ENCODE results near the gene RAB22A.
"Not testable (repeated sequence)": the region's sequence is repeated elsewhere in the genome, so short reads cannot be mapped to it uniquely, and the experiment has no call there.

Gene RAB22A

DNA sequence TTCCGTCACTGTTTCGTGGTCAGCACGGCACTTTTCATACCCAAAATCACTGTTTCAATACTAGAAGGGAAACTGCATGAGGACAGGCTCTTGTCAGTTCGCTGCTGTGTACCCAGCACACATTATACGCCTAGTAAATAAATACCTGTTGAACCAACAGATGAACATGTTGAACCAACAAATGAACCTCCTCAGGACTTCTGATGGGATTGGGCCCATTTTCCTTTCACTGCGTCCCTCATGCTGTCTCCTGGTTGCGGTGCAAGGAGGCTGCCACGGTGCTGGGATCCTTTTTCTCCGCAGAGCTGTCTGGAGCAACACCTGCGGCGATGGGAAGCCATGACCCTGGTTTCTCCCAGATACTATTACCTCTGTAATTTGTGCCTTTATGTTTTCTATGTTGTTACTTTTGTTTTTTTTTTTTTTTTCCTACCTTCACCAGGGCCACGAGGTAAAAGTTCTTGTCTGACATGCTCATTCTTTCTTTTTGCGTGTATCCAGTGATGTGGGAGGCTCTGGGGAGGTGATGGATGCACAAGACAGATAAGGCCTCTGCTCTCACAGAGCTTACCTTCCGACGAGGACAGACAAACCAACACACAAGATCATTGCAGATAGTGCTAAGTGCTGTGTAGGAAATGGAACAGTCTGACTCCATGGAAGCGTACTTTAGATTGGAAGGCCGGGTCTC lies 80.6 kb downstream of the RAB22A start:
- DNase-seq = no peak

DNA sequence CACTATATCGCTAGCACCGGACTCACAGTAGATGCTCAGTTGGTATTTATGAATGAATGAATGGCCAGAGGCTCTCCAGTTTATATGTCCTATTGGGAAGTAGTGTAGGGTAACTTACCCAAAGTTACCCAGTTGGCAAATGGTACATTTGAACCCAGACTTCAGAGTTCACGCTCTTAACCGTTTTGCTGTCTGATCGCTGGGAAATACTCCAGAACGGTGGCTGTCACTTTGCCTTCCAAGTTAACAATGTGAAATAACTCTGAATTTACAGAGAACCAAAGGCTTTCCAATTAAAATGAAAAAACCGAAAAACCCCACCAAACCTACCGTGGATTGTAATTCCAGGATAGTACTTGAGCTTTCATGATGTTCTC lies 81.1 kb downstream of the RAB22A start:
- no peak for DNase-seq

DNA sequence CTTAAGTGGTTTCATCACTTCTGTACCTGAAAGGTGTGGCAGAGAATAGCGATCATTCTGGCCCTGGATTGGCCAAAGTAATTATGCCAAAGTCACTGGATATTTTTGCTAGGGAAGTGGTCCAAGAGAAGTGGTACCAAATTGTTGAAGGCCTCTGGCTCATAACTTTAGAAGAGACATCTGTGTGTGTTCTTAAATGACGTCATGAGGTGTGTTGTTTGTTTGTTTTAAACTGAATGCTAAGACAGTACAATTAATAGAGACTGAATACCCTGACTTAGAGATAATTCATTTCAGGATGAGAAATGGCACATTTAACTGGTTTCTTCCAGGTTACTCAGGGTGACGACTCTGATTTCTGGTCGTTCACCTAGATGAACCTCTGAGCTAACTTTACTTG lies 82.8 kb downstream of the RAB22A start:
- no peak for DNase-seq

DNA sequence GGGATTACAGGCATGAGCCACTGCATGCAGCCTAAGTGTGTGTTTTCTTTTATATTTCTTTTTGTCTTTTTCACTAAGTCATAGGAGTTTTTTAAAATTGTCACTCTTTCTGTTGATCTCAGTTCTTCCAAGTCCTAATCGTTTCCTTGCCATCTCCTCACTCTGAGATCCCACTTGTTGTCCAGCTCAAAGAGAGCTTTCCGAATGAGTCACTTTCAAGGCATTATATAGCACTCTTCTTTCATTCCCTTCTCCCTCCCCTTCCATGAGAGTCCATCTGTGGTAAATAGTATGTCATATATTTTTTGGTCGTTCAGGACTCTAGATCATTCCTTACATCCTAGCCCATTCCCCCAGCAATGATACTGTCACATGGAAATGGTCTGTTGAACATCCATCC lies 83.8 kb downstream of the RAB22A start:
- no peak for DNase-seq

DNA sequence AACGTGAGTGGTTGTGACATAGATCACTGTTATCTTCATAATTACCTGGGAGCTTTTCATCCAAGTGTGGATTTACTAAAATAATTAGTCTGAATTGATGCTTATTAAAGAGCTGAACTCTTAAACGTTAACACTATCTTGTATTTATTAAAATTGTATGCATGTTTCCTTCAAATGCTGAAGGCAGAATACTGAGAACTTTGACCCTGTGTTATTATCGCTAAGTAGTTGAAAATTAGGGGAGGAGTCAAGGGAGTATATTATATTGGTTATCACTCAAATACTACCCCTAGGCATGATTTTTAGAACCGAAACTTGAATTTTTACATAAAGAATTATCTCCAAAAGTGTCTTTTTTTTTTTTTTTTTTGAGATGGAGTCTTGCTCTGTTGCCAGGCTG lies 85.3 kb downstream of the RAB22A start:
- no peak for DNase-seq

DNA sequence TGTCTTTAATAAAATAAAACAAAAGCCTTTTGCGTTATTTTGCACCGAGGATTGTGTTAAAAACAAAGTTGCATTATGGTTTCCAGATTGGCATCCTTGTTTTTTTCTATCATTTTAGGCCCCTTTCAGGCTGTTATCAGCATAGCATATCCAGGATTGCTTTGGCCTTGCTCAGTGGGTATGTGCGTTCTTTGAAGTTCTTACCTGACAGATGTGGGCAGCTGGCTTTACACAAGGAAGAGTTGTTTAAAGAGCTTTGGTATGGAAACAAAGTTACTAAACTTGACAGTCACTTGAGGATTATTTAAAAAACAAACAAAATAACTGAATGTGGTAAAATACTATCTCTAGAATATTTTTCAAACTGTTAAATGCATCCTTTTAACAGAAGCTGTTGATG lies 86.1 kb downstream of the RAB22A start:
- DNase-seq = no peak

DNA sequence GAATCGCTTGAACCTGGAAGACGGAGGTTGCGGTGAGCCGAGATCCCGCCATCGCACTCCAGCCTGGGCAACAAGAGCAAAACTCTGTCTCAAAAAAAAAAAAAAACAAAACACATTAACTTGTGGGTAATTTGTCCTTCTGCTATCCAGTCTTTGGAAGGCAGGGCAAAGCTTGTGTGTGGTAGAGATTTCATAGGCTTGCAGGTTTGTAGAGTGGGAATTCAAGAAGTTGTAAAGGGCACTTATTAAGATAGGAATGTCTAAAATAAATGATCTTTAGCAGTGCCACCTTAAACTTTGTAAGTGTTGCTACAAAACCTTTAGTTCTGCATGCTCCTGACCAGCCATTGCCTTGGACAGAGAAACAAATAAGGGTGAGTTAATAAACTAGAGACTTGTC lies 87.9 kb downstream of the RAB22A start:
- DNase-seq = no peak

DNA sequence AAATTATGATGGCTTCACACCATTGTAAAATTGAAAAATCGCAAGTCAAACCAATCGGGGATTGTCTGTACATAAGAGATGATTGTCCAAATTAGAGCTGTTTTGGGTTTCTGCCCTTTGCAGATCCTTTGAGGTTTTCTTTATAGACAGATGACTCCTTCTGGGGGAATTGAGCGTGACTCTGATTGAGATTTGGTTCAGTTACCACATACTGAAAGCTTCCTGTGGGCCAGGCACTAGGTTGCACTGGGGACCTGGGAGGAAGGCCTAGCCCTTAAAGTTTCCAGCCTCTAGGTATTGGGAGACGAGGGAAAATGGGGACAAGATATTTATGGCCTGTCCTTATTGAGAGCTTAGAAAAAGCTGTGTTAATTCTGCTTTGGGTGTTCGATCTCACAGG lies 88.7 kb downstream of the RAB22A start:
- no peak for DNase-seq

DNA sequence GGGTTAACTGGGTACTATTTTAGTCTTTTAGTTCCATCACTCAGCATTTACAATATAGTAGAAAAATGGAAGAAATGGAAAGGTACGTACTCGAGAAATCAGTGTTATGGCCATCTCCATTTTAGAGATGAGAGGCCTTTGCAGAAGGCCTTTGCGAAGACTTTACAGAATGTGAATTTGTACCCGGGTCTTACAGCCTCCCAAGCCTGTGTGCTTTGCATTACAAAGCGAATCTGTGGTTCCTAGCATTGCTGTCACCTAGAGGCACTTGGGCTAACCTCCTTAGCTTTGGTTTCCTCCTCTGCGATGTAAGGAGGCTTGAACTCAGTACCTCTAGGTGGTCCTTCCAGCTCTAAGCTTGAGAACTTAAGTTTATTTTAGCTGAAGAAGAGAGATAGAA lies 90.4 kb downstream of the RAB22A start:
- no peak for DNase-seq

DNA sequence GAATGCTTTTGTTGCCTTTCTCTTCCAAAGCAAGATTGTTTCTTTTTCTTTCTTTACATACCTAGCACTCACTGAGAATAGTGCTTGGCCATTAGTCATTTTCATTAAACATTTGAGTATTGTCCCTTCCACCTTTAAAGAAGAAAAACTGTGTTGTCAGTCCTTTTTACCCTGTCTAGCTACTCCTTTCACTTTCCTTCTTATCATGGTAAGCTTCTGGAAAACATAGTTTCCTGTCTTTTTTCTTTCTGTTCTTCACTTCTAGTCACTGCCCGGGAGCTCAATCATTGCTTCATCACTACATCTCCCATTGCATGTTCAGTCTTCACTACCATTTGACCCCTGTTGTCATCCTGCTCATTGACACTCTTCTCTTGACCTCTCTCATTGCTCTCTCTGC lies 91.6 kb downstream of the RAB22A start:
- DNase-seq = no peak

DNA sequence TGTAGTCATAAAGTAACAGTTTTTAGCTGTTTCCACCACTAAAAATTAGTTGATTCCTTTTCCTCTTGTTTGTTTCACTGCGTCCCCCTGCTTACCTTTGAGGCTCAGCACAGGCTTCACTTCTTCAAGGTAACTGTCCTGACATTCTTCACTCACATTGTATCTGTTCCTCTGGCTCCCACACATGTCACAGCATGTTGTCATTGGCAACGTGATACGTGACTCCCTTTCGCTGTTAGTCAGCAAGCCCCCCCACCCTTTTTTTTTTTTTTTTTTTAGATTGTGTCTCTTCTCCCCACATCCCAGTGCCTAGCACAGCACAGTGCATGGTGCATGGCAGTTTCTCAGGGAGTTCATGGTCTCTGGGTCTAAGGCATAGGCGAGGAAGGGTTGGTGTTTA lies 92.8 kb downstream of the RAB22A start:
- no peak for DNase-seq

DNA sequence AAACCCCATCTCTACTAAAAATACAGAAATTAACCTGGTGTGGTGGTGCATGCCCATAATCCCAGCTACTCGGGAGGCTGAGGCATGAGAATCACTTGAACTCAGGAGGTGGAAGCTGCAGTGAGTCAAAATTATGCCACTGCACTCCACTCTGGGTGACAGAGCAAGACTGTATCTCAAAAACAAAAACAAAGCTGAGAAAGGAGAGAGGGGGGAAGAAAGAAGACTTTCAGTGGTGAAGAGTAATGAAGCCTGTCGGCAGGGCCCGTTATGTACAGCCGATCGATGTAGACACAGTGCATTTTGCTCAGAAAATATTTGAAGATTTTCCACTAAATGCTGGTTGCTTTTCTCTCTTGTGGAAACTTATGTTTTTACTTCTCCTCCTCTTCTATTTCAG lies 93.3 kb downstream of the RAB22A start:
- no peak for DNase-seq

DNA sequence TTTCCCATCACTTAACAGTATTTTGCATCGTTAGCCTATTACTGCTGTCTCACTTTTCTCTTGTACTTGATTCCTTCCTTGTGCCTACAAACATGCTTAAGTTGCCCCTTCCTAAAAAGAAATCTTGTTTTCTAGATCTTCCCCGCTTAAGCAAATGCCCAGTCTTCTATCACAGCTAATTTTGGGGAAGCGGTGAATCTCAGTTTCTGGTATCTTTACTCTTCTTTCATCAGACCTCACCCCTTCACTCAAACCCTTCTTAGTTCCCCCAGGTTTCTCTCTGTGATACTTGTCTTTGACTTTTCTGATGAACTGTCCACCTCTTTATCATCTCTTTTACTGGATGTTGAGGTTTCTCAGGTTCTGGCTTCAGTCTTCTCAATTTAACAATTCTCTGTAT lies 93.8 kb downstream of the RAB22A start:
- DNase-seq = no peak

DNA sequence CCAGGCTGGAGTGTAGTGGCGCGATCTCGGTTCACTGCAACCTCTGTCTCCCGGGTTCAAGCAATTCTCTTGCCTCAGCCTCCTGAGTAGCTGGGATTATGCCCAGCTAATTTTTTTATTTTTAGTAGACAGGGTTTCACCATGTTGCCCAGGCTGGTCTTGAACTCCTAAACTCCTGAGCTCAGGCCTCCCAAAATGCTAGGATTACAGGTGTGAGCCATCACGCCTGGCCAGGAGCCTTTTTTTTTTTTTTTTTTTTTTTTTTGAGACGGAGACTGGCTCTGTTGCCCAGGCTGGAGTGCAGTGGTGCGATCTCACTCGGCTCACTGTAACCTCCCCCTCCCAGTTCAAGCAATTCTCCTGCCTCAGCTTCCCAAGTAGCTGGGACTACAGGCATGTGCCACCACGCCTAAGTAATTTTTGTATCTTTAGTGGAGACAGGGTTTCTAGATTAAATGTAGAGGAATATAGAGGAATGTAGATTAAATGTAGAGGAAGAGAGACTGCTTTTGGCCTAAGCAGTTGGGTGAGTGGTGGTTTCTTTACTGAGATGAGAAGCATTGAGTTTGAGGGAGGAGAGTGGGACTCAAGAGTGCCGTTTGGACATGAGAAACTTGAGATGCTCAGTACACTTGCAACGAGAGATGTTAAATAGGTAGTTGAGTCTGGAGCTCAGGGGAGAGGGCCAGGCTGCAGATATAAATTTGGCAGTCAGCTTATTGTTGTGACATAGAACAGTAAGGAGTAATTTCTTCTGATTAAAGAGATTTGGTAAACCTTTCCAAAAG lies 96.2 kb downstream of the RAB22A start:
- DNase-seq = no peak

DNA sequence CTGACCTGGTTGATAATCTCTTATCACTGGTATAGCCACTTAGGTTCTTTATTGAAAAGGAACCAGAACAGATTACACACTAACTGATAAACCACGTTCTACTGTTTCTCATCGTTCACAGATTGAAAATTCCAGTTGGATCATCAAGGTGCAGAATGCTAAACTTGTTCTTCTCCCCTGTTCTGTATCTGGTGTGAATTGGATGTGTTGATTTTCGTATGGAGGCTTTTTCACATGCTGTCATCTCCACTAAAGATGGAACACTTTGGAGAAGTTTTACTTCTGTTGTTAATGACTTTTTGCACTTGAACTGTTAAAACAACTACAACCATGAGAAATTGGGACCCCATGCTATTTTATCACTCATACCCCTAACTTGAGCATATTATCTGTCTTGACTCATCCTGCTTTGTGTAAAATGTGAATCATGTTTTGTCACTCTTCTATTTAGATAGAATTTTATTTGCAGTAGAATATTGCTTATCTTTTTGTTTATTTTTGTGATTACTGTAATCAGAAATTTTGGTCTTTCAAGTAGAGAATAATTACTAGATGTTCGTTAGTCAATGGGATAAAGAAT lies 97.0 kb downstream of the RAB22A start:
- no peak for DNase-seq

DNA sequence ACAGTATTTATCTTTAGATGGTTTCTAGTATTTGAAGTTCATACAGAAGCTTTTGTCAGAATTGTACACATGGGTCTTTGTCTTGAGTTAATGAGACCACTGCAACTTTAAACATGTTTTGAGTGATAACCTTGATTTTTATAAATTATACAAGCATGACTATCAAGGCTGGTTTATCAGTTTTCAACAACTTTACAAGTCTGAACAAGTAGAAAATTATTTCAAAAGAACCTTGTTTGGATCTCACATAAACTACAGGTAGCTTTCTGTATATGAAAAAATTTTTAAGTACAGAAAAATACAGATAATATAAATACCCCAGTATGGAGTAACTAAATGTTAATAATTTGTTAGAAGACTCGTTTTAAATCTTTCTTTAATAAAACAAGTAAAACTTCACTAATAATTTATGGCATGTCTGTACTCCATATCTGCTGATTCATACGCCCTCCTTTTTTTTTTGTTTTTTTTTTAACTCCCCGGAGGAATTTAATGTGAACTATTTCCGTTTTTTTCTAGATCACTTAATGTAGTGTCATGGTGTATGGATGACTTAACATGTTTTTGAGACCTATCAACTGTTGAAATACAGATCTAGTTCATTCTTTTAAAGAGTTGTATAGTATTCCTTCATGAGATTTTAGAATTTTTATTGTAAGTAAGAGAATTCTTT lies 97.8 kb downstream of the RAB22A start:
- peak; percentile 44 for DNase-seq

DNA sequence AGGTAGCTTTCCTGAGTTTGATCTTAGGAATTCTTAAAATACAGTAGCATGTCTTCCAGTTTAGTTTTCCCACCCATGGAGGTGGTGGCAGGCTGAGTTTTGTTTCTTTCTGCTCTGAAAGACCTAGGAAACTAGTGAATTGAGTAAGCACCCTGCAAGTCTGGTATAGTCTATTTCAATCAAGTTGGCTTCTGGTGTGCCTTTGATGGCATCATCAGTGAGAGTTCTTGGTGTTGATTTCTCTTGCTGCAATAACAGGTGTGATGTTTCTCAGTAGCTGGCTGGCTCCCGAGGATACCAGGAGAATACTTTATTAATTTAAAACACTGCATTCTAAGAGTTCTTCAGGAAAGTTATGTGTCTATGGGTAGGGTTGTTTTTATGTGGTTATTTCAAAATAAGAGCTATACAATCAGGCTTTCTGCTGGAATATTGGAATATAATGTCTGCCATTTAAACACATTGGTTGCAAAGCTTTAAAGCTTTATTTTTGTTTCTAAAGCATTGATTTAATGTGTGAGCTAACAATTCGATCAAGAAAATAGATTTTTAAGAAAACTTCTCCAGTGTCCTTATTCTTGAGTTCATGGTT lies 98.5 kb downstream of the RAB22A start:
- DNase-seq = no peak

DNA sequence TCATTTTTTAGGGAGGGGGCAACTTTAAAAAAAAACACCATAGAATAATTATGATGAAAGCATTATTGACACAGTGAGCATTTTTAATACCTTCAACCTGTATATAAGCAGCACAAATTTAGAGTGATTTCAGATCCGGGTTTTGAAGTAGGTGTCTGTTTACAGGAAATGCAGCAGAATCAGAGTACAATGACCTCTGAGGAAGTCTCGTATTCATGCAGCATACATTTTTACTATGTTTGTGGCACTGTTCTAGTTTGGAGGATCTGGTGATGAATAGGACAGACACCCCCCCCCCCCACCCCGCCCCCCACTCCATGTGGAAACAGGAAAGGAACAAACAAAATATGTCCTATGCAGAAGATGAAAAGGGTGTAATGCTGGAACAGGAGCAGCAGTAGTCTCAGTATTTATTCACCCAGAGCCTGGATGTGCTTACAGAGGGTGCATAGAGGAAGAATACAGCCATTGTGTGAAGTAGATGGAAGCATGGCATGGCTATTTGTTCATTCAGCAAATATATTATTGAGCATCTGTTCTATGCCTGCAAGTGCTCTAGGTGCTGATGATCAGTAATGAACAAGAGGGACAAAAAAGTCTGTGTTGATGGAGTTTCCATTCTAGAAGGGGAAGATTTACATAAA lies 99.2 kb downstream of the RAB22A start:
- no peak for DNase-seq

DNA sequence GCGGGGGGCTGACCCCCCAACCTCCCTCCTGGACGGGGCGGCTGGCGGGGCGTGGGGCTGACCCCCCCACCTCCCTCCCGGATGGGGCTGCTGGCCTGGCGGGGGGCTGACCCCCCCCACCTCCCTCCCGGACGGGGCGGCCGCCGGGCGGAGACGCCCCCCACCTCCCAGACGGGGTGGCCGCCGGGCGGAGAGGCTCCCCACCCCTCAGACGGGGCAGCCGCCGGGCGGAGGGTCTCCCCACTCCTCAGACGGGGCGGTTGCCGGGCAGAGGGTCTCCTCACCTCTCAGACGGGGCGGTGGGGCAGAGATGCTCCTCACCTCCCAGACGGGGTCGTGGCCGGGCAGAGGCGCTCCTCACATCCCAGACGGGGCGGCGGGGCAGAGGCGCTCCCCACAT lies 104.7 kb downstream of the RAB22A start:
- DNase-seq = not testable (repeated sequence)

DNA sequence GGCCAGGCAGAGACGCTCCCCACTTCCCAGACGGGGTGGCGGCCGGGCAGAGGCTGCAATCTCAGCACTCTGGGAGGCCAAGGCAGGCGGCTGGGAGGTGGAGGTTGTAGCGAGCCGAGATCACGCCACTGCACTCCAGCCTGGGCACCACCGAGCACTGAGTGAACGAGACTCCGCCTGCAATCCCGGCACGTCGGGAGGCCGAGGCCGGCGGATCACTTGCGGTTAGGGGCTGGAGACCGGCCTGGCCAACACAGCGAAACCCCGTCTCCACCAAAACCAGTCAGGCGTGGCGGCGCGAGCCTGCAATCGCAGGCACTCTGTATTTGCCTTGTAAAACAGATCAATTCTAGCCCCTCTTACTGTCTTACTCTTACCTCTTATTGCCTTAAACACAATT lies 105.3 kb downstream of the RAB22A start:
- not testable (repeated sequence) for DNase-seq

DNA sequence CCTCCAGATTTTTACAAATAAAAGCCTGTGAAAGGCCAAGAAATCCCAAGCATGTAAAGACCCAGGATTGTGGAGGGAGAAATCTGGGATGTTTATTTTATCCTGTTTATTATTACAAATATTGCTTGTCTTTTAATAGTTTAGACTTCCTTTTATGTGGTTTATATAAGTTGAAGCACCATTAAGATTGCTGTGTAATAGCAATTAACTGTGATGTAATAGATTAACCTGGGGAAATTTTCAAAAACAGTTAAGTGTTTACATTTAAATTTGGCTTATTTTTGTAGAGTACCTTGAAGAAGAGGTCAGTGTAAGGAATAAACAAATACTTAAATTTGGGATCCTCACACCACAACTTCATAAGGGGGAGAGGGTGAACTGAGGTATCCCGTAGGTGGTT lies 106.5 kb downstream of the RAB22A start:
- DNase-seq = no peak

DNA sequence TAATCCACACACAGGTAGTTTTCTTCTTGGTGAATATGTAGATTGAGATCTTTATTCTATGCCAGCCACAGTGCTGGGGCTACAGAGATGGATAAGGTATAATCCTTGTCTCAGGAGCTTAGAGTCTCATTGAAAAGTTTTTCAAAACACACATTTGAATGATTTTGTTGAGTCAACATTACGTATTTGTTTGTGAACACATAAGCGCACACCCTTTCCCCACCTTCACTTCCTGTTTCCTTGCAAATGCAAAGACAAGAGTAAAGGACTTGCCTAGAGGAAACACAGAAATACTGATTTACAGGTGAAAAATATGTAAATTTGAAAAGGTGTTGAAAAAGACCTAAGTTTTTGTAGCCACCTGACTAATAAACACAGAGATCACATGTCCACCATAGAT lies 107.3 kb downstream of the RAB22A start:
- DNase-seq = no peak
